WERI-Rb-1 (cell line): ENCODE results near the gene MICAL3.

Source experiments
- DNase-seq: peaks from one replicate; pipeline ENCODE4 v3.0.0-alpha.2; 2020
- H3K27ac ChIP-seq: fragments of 250-450 bp; sonication (Bioruptor Pico); 2 replicates; pipeline ENCODE4 v1.5.1; 2020; ENCODE audit warnings: mild to moderate bottlenecking, moderate library complexity
- H3K27me3 ChIP-seq: fragments of 250-450 bp; sonication (Bioruptor Pico); 2 replicates; pipeline ENCODE4 v1.5.1; 2021; ENCODE audit warnings: mild to moderate bottlenecking, low read depth, moderate library complexity; ENCODE audit not compliant: insufficient read depth, severe bottlenecking
- H3K36me3 ChIP-seq: fragments of 250-450 bp; sonication (Bioruptor Pico); 2 replicates; pipeline ENCODE4 v1.5.1; 2020; ENCODE audit warnings: mild to moderate bottlenecking, moderate library complexity
- H3K4me3 ChIP-seq: 2 replicates; pipeline ENCODE4 v1.5.1; 2011; ENCODE audit warnings: low read depth, mild to moderate bottlenecking, control low read depth, low read length
- H3K9me3 ChIP-seq: fragments of 250-450 bp; sonication (Bioruptor Pico); 2 replicates; pipeline ENCODE4 v1.5.1; 2021; ENCODE audit warnings: mild to moderate bottlenecking, moderate library complexity; ENCODE audit not compliant: severe bottlenecking
- TF ChIP-seq, protein P1 (sequence below): IDR thresholded peaks from 2 replicates; pipeline ENCODE4 v1.5.1; 2011; ENCODE audit warnings: low read depth, mild to moderate bottlenecking, control low read depth, inconsistent platforms, low read length

MICAL3 gene

DNA sequence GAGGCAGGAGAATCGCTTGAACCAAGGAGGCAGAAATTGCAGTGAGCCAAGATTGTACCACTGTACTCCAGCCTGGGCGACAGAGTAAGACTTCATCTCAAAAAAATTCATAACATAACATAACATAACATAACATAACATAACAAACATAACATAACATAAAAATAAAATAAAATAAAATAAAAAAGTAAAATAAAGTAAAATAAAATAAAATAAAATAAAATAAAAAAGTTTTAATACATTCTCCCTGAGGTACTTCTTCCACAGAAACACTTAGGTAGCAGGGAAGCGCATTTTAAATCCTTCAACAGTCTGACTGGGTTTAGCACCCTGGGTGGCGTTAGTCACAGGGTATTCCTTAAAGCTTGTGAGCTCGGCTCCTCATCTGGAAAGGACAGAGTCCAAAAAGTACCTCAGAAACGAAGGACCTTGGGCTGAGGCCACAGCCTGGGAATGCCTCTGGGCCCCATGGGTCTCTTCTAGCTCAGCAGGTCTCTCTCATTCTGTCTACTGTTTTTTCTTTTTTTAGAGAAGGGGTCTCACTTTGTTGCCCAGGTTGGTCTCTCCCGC lies 41.7 kb downstream of the MICAL3 start:
- no peaks in the 10 kb centered on the region for H3K27me3 ChIP-seq
- TF ChIP-seq, protein P1, sequence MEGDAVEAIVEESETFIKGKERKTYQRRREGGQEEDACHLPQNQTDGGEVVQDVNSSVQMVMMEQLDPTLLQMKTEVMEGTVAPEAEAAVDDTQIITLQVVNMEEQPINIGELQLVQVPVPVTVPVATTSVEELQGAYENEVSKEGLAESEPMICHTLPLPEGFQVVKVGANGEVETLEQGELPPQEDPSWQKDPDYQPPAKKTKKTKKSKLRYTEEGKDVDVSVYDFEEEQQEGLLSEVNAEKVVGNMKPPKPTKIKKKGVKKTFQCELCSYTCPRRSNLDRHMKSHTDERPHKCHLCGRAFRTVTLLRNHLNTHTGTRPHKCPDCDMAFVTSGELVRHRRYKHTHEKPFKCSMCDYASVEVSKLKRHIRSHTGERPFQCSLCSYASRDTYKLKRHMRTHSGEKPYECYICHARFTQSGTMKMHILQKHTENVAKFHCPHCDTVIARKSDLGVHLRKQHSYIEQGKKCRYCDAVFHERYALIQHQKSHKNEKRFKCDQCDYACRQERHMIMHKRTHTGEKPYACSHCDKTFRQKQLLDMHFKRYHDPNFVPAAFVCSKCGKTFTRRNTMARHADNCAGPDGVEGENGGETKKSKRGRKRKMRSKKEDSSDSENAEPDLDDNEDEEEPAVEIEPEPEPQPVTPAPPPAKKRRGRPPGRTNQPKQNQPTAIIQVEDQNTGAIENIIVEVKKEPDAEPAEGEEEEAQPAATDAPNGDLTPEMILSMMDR, result no peak
- no peaks in the 10 kb centered on the region for H3K9me3 ChIP-seq
- H3K4me3 ChIP-seq, result no peak overlapping the region
- H3K27ac ChIP-seq, result no peak overlapping the region
- no peaks in the 10 kb centered on the region for H3K36me3 ChIP-seq
- DNase-seq, result no peak

DNA sequence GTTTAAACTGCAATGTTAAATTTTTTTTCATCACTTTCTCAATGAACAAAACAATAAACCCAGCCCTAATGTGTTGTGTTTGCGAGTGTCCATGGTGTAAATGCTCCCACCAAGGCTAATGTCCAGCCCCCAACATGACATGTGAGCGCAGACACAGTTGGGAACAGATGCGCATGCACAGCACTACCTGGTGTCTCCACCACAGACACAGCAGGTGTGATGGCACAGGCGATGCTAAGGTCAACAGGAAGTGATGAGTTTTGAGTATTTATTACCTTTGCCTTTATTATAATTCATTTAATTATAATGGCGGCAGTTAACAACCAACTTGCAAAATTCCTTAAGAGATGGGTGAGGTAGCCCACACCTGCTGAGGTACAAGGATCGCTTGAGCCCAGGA lies 42.9 kb downstream of the MICAL3 start:
- no peak overlapping the region for H3K4me3 ChIP-seq
- no peaks in the 10 kb centered on the region for H3K36me3 ChIP-seq
- no peaks in the 10 kb centered on the region for H3K9me3 ChIP-seq
- no peaks in the 10 kb centered on the region for H3K27me3 ChIP-seq
- DNase-seq, result no peak
- TF ChIP-seq, protein P1, result no peak
- H3K27ac ChIP-seq, result no peak overlapping the region

GRCh38 chr22:17980638-17981051 lies 43.7 kb downstream of the MICAL3 start:
- DNase-seq, result peak; percentile 39
- Histone ChIP-seq H3K27me3 (no peaks in the 10 kb centered on the region), H3K9me3 (no peaks in the 10 kb centered on the region), H3K4me3 (no peak overlapping the region), H3K27ac (no peak overlapping the region), H3K36me3 (no peaks in the 10 kb centered on the region)
- TF ChIP-seq, protein P1, result no peak

- Histone ChIP-seq H3K36me3 (no peaks in the 10 kb centered on the region), H3K27me3 (no peaks in the 10 kb centered on the region), H3K9me3 (no peaks in the 10 kb centered on the region), H3K27ac (no peak overlapping the region), H3K4me3 (no peak overlapping the region)
- TF ChIP-seq, protein P1, result no peak
- DNase-seq, result no peak
Measured at GRCh38 chr22:17980015-17980590, 44.3 kb downstream of the MICAL3 start.

DNA sequence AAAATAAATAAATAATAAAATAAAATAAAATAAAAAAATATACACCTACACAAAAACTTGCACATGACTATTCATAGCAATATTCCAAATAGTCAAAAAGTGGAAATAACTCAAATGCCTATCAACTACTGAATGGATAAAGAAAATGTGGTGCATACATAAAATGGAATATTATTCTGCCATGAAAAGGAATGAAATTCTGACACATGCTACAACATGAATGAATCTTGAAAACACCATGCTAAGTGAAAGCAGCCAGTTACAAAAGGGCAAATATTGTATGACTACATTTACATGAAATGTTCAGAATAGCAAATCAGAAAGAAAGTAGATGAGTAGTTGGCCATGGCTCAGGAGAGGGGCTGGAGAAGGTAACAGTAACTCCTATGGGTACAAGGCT lies 46.3 kb downstream of the MICAL3 start:
- H3K27ac ChIP-seq, result no peak overlapping the region
- H3K4me3 ChIP-seq, result no peak overlapping the region
- no peaks in the 10 kb centered on the region for H3K9me3 ChIP-seq
- H3K36me3 ChIP-seq, result no peaks in the 10 kb centered on the region; the same call in 1 of the 2 replicates
- no peaks in the 10 kb centered on the region for H3K27me3 ChIP-seq
- TF ChIP-seq, protein P1, result no peak
- no peak for DNase-seq

GRCh38 chr22:17977371-17977770 lies 47.0 kb downstream of the MICAL3 start:
- no peak for DNase-seq
- H3K27ac ChIP-seq, result no peak overlapping the region

More at GRCh38 chr22:17977371-17977770, 47.0 kb downstream of the MICAL3 start:
- H3K9me3 ChIP-seq, result no peaks in the 10 kb centered on the region
- H3K36me3 ChIP-seq, result no peaks in the 10 kb centered on the region; the same call in 1 of the 2 replicates
- no peaks in the 10 kb centered on the region for H3K27me3 ChIP-seq
- TF ChIP-seq, protein P1, result no peak
- no peak overlapping the region for H3K4me3 ChIP-seq
